HG03520 (cell line): ENCODE data around the gene TMEM170A.
A peak's percentile ranks its signal among the peaks of the same experiment; 100 is the strongest.
"Not testable (repeated sequence)": the region's sequence is repeated elsewhere in the genome, so short reads cannot be mapped to it uniquely, and the experiment has no call there.

Experiments used
- ATAC-seq: cut with Tn5 transposase; IDR thresholded peaks from one replicate; pipeline ENCODE4 v1.9.1; 2021; ENCODE audit warnings: mild to moderate bottlenecking, moderate library complexity; ENCODE audit not compliant: unreplicated experiment

Gene TMEM170A, protein sequence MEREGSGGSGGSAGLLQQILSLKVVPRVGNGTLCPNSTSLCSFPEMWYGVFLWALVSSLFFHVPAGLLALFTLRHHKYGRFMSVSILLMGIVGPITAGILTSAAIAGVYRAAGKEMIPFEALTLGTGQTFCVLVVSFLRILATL

GRCh38 chr16:75464122-75464918 is at the start of gene TMEM170A:
Gene TMEM170A (minus strand): TSS chr16:75464689. CDS start chr16:75464600, 89 bp downstream.
- peak; percentile 90 for ATAC-seq

DNA sequence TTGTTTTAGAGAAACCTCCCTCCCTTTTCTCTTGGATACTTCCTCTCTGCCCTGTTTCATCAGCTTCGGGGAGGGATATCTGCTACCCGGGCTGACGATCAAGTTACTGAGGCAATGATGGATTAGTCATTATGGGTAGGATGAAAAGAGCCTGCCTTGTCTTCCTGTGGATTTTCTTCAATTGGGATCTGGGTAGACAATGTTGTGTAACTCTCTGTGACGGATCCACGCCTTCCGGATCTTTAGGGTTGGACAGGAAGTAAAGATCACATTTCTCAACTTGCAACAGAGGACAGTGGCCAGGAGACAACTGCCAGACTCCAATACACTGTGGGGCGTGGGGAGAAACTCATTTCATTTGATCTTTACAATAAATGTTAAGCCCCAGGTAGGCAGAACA is 42.1 kb upstream of the TMEM170A start:
- ATAC-seq: no peak

- ATAC-seq: no peak
These were observed 41.6 kb upstream of the TMEM170A start for GRCh38 chr16:75506107-75506506.

DNA sequence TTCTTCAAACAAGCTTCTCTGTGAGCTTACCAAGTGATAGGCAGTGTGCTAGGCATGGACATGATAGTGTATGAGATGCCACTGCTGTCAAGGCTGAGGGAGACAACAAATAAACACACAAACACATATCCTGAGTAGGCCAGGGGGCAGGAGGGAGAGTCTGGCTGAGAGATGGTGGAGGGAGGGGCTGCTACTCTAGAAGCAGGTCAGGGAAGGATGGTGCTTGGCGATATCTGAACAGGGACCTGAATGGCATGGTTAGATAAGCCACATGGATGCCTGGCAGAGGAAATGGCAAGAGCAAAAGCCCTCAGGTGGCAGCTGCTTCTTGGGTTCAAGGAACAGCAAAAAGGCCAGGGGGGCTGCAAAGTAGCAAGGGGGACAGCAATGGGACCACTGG is 39.3 kb upstream of the TMEM170A start:
- ATAC-seq: no peak

GRCh38 chr16:75502916-75503605 is 38.6 kb upstream of the TMEM170A start:
- ATAC-seq: no peak

GRCh38 chr16:75501820-75502219 is 37.3 kb upstream of the TMEM170A start:
- not testable (repeated sequence) for ATAC-seq

DNA sequence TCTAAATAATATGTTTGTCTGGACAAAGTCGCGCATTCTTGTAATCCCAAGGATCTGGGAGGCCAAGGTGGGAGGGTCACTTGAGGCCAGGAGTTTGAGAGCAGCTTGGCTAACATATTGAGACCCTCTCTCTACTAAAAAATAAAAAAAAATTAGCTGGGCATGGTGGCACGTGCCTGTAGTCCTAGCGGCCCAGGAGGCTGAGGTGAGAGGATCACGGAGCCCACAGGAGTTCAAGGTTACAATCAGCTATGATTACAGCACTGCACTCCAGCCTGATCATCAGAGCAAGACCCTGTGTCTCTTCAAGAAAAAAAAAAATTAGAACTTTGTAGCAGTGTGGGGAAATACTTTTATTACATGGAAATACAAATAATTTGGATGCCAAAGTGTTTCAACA is 36.9 kb upstream of the TMEM170A start:
- ATAC-seq: no peak

DNA sequence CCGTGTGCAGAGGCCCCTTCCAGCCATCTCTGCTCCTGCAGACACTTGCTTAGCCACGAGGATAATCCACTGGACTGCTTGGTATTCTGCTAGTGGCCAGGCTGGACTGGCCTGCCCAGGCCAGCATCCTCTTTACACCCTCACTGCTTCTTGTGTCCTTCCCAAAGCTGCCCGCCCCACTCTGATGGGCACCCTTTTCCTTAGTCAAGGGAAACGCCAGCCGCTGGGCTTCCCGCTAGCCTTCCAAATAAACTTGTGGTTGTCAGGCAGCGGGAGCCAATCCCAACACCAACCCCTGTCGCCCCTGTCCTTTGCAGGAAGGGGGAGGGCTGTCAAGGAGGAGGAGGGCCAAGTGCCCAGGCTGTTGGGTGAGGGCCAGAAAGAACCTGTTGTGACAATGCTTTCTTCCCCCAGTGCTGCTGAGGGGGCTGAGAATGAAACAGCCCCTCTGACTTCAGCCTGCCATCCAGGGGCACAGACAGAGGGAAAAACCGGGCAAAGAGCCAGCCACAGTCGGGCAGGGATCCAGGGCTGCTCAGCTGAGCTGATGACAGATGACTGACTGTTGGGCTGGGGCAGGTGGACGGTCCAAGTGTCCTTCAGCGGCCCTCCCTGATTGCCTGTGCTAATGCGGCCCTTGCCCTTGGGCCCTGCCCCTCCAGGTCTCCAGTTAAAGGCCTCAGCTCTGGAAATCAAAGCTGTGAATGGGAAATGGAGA is 34.3 kb upstream of the TMEM170A start:
- not testable (repeated sequence) for ATAC-seq

- ATAC-seq: no peak
These were observed 33.1 kb upstream of the TMEM170A start for GRCh38 chr16:75497558-75497957.

DNA sequence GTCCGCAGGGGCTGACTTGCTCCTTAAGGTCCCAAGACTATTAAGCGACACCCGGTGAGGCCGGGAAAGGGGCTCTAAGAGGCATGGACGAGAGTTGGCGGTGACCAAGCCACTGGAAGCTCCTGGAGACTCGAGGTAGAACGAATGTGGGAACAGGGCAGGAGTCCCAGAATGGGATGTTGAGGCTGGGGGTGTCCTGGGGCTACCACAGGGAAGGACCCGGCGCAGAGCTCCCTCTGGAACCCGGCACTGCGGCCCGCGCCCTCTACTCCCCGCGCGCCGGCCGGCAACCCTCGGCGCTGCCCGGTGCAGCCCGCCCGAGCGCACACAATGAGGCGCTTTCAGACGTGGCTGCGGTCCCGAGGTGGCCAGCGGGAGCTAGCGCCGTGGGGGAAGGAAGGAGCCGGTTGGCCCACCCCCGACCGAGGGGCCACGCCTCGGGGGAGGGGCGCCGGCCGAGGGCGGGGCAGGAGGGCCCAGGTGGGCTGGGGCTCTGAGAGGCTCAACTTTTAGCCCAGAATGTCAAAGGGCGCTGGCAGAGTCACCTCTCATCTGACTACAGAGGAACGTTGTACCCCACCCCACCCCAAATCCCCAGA is 30.7 kb upstream of the TMEM170A start, which contains the start of gene CHST6:
TSS of gene CHST6 (minus strand) at position 366 of the 599 bp plus-strand sequence. CDS start 15,613 bp downstream, outside the sequence.
- ATAC-seq: peak; percentile 56

DNA sequence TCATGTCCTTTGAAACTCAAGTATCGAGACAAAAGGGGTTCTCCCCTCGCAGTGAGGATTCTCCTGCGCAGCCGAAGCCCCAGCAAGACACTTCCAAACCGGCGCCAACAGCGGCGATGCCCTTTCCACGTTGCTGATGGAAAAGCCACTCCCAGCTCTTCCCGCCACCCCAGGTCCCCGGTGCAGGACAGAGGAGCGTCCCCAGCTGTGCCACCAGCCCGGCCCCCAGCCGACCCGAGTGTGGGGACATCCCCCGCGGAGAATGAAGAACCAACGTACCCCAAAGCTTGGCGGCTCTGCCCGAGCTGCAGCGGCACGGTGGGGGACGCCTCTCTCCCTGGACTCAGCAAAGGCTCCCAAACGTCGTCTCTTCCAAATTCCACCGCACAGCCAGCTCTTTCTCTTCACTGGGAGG is 30.2 kb upstream of the TMEM170A start:
- ATAC-seq: no peak

DNA sequence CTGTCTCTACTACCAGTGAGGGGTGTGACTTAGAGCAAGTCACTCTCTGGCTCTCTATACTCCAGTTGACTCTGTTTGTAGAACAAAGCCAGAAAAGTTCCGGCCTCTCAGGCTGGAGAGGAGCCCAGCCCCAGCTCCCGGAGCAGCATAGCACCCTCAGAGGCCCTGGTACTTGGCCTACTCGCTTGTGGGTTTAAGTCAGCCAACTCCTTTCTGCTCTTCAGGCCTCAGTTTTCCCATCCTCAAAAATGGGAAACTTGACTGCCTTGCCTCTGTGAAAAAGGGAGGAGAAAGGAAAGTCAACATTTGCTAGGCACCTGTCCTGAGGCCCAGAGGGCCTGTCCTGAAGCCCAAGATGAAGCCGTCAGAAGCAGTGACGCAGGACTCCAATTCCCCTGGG is 29.7 kb upstream of the TMEM170A start:
- no peak for ATAC-seq

DNA sequence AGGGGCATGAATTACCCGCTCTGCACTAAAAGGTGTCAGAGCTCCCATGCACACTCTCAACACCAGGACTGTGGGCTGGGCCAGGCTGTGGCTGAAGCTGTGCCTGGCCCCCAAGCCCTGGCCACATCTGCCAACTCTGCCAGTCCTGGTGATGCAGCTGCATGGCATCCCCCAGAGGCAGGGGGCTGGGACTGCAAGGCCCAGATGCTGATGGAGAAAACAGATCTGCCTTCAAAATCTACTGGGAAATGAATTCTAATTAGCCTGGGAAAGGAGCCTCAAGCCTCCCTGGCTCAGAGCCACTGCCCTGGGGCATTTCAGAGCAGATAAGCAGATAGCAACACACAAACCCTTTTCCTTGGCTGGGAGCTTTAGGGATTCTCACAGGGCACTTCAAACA is 27.4 kb upstream of the TMEM170A start:
- no peak for ATAC-seq

DNA sequence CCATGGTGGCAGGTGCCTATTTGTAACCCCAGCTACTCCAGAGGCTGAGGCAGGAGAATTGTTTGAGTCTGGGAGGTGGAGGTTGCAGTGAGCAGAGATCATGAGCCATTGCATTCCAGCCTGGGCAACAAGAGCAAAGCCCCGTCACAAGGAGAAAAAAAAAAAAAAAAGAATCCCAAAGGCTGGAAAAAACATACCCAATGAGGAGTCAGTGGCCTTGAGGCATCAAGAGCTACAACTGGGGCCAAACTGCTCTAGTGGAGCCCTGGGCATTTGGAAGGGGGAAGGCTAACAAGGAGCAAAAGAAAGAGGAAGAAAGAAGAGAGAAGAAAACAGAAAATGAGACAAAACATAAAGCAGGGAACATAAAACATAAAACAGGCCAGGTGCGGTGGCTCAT is 23.8 kb upstream of the TMEM170A start:
- ATAC-seq: no peak

- peak; percentile 44 for ATAC-seq
These were observed 22.3 kb upstream of the TMEM170A start for GRCh38 chr16:75486676-75487313.

GRCh38 chr16:75486014-75486675 is 21.7 kb upstream of the TMEM170A start:
- ATAC-seq: no peak

DNA sequence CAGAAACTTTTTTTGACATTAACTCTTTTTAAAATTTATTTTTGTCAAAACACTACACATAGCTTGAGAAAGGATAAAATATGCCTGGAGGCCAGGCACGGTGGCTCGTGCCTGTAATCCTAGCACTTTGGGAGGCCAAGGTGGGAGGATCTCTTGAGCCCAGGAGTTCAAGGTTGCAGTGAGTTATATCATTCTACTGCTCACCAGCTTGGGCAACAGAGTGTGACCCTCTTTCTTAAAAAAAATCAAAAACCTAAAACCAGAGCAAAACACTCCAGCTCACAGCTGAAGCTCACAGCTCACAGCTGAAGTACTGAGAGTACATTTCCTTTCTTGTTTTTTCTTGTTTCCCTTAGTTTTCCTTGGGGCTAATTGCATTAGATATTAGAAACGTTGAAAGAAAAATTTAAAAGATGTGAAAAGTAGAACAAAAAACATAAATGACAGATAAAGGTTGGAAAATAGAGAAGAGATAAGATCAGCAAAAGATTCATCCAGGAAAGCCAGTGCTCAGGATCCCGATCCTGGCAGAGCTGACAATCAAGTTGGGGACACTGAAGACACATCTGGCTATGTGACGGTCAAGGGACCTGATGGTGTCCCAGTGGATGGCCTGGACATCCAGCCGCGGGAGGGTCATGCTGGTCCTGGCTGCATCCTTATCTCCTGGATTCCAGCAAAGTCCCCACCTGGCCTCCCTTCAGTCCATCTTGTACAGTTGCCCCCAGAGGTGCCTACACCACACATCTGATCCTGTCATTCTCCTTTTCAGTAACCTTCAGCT is 20.9 kb upstream of the TMEM170A start:
- ATAC-seq: no peak

GRCh38 chr16:75483222-75483621 is 18.7 kb upstream of the TMEM170A start:
- no peak for ATAC-seq
